Lower leg skin (tissue), 4 donors: ENCODE data around the gene KAT2B. TPM values are rescaled to one million over a fixed set of nuclear protein-coding genes. Genes with fewer than 3 reads are reported as not detected.

Experiments
- DNase-seq, 2 donors: peaks; one replicate each; pipeline ENCODE4 v3.0.0-alpha.2; 2019; ENCODE audit warnings: low spot score in 2 of 2
- H3K4me3 ChIP-seq: fragments of 200-600 bp; sonication (generic); 2 replicates; pipeline ENCODE4 v1.5.1; 2017; ENCODE audit warnings: mild to moderate bottlenecking, low read depth; ENCODE audit not compliant: poor library complexity, severe bottlenecking
- CTCF ChIP-seq, 3 donors: fragments of 450-650 bp; IDR thresholded peaks; one replicate each; pipeline ENCODE4 v1.5.1; 2016; ENCODE audit warnings: antibody characterized with exemption in 3 of 3, mild to moderate bottlenecking in 3 of 3, moderate library complexity in 2 of 3
- POLR2A ChIP-seq, 2 donors: fragments of 450-650 bp; IDR thresholded peaks; one replicate each; pipeline ENCODE4 v1.6.1; 2016 to 2017; ENCODE audit warnings: antibody characterized with exemption in 2 of 2, mild to moderate bottlenecking in 1 of 2, moderate library complexity in 1 of 2
- WGBS, 2 donors: methylation state at CpG; one replicate each; pipeline ENCODE4 v1.1.5; 2018; 5-methylcytosine and 5-hydroxymethylcytosine counted together
- intact Hi-C: fragments of 100-400 bp; cut with DNase I; formaldehyde crosslinking; loops from one replicate; pipeline ENCODE4 v1.15.0; 2023; ENCODE audit warnings: low total_unique reads
- total RNA-seq, 4 donors: library from RNA; depleted of rRNA; stranded (reverse); fragments of >200 nt; gene quantifications; one replicate each; pipeline ENCODE4 v1.1.0, GENCODE V29; 2016

Gene KAT2B
- total RNA-seq, 4 donors from 2014 or later: 29.2 to 38.8 (median 31.0) TPM

- WGBS, 2 donors: 84 to 85% methylated on average over 6 of the region's 6 CpGs
- intact Hi-C loops: no loop called here
- DNase-seq: no peak
- no peak overlapping the region for H3K4me3 ChIP-seq
- TF ChIP-seq CTCF (IDR thresholded peaks at IDR 0.05) (no peak), POLR2A (IDR thresholded peaks at IDR 0.05) (no peak)
These were observed 58.8 kb downstream of the KAT2B start for GRCh38 chr3:20099060-20099459.

GRCh38 chr3:20100151-20100550 is 59.9 kb downstream of the KAT2B start:
- intact Hi-C loops: no loop called here
- WGBS, 2 donors: 73 to 78% methylated on average over 1 of the region's 1 CpG

GRCh38 chr3:20101041-20101440 is 60.8 kb downstream of the KAT2B start:
- intact Hi-C loops: no loop called here
- no peak for DNase-seq
- no peak overlapping the region for H3K4me3 ChIP-seq
- no peak for TF ChIP-seq CTCF (IDR thresholded peaks at IDR 0.05)
- no peak for TF ChIP-seq POLR2A (IDR thresholded peaks at IDR 0.05)
- 83 to 86% methylated on average over 5 of the region's 5 CpGs for WGBS, 2 donors

More at GRCh38 chr3:20100151-20100550, 59.9 kb downstream of the KAT2B start:
- TF ChIP-seq POLR2A (IDR thresholded peaks at IDR 0.05): no peak
- no peak for TF ChIP-seq CTCF (IDR thresholded peaks at IDR 0.05)
- no peak for DNase-seq
- H3K4me3 ChIP-seq: no peak overlapping the region

GRCh38 chr3:20103731-20104130 is 63.5 kb downstream of the KAT2B start:
- intact Hi-C loops: no loop called here
- H3K4me3 ChIP-seq: no peak overlapping the region
- TF ChIP-seq POLR2A (IDR thresholded peaks at IDR 0.05) (no peak), CTCF (IDR thresholded peaks at IDR 0.05) (no peak)
- 89 to 95% methylated on average over 1 of the region's 1 CpG for WGBS, 2 donors
- no peak for DNase-seq

DNA sequence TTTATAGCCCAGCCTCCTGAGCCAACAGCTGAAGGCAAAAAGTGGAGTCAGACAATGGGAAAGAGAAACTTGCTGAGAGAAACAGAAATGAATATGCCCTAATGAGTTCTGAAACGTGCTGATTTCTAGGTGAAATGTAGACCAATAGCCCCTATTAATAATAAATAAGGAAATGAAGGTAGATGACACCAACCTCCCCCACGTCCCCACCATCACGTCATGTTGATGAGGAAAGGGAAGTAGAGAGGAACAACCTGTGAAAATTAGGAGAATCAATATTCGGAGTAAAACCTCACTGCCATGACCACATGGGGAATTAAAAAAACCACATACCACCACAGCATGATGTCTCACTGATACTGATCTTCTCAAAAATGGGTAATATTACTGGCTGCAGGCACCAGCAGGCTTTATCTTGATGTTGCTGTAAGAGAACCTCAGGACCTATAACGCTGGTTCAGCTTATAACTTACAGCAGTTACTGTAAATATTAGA is 64.0 kb downstream of the KAT2B start:
- no peak for TF ChIP-seq CTCF (IDR thresholded peaks at IDR 0.05)
- TF ChIP-seq POLR2A (IDR thresholded peaks at IDR 0.05): no peak
- no peak overlapping the region for H3K4me3 ChIP-seq
- 73 to 86% methylated on average over 5 of the region's 5 CpGs for WGBS, 2 donors
- intact Hi-C loops: no loop called here
- peak in 1 of 2 donors; percentile 16 for DNase-seq
